Esophagus muscularis mucosa (tissue), 4 donors: Measurements from ENCODE around the gene TPD52L2. TPM values are rescaled to one million over a fixed set of nuclear protein-coding genes. Genes with fewer than 3 reads are reported as not detected.
A peak's percentile ranks its signal among the peaks of the same experiment; 100 is the strongest.

Experiments
- DNase-seq: peaks from one replicate; pipeline ENCODE4 v3.0.0-alpha.2; 2017; ENCODE audit errors: extremely low spot score
- H3K27ac ChIP-seq, 4 donors: fragments of 200-600 bp; sonication (generic); replicated peaks in 1 of 4; 1 replicate in 3 of 4; 2 replicates in 1 of 4; pipeline ENCODE4 v1.5.1; 2016 to 2019; ENCODE audit warnings: mild to moderate bottlenecking in 1 of 4
- H3K27me3 ChIP-seq, 4 donors: fragments of 200-600 bp; sonication (generic); one replicate each; pipeline versions ENCODE4 v1.5.1 to v1.6.0; 2016 to 2019
- H3K36me3 ChIP-seq, 4 donors: fragments of 200-600 bp; sonication (generic); one replicate each; pipeline ENCODE4 v1.5.1; 2016 to 2019
- H3K4me1 ChIP-seq, 4 donors: fragments of 200-600 bp; sonication (generic); one replicate each; pipeline ENCODE4 v1.5.1; 2016 to 2019
- H3K4me3 ChIP-seq, 4 donors: fragments of 200-600 bp; sonication (generic); 1 replicate in 2 of 4; 2 replicates in 2 of 4; pipeline ENCODE4 v1.5.1; 2016 to 2019; ENCODE audit warnings: mild to moderate bottlenecking in 4 of 4, moderate library complexity in 1 of 4
- H3K9me3 ChIP-seq, 4 donors: fragments of 200-600 bp; sonication (generic); 1 replicate in 3 of 4; 2 replicates in 1 of 4; pipeline ENCODE4 v1.5.1; 2016 to 2019
- CTCF ChIP-seq, 3 experiments: fragments of 200-600 bp in 2 of 3; fragments of 450-650 bp in 1 of 3; sonication (generic) in 2 of 3; IDR thresholded peaks; one replicate each; pipeline ENCODE4 v1.5.1; 2017 to 2019; ENCODE audit warnings: antibody characterized with exemption in 3 of 3, mild to moderate bottlenecking in 2 of 3, moderate library complexity in 1 of 3
- EP300 ChIP-seq: sonication (generic); formaldehyde crosslinking; IDR thresholded peaks from one replicate; pipeline ENCODE4 v1.6.1; 2017; ENCODE audit warnings: antibody characterized with exemption
- POLR2A ChIP-seq: fragments of 450-650 bp; IDR thresholded peaks from one replicate; pipeline ENCODE4 v1.6.1; 2017; ENCODE audit warnings: antibody characterized with exemption, moderate library complexity, mild to moderate bottlenecking, low read depth
- POLR2AphosphoS5 ChIP-seq, 2 donors: sonication (generic); formaldehyde crosslinking; IDR thresholded peaks; one replicate each; pipeline ENCODE4 v1.6.1; 2017; ENCODE audit warnings: antibody characterized with exemption in 2 of 2
- WGBS: methylation state at CpG from one replicate; pipeline ENCODE4 v1.1.5; 2018; 5-methylcytosine and 5-hydroxymethylcytosine counted together
- intact Hi-C: fragments of 100-400 bp; cut with DNase I; formaldehyde crosslinking; loops from one replicate; pipeline ENCODE4 v1.15.1; 2023
- small RNA-seq, 3 donors: library from RNA; depleted of rRNA; stranded (forward); fragments of <200 nt; gene quantifications; one replicate each; pipeline ENCODE3, GENCODE V24; 2016
- total RNA-seq, 4 donors: library from RNA; depleted of rRNA; stranded (reverse); fragments of >200 nt; gene quantifications; one replicate each; pipeline versions ENCODE4 v1.1.0 to v1.2.1, GENCODE V29; 2016

Gene TPD52L2
- total RNA-seq, 4 donors from 2014 or later, result 110 to 162 (median 134) TPM

- no peak overlapping the region for H3K4me3 ChIP-seq
- no peaks in the 10 kb centered on the region for H3K9me3 ChIP-seq
- peaks cover 4 to 38% (median 7%) of the 10 kb centered on the region in 4 donors for H3K4me1 ChIP-seq
- peaks cover 11 to 79% (median 76%) of the 10 kb centered on the region in 4 donors for H3K36me3 ChIP-seq
- DNase-seq, result no peak
- intact Hi-C loops, result no loop called here
- no peaks in the 10 kb centered on the region for H3K27me3 ChIP-seq
- TF ChIP-seq EP300, result no peak
- no peak for TF ChIP-seq POLR2AphosphoS5 (IDR thresholded peaks at IDR 0.05)
- TF ChIP-seq POLR2A, result no peak
- no peak for TF ChIP-seq CTCF (IDR thresholded peaks at IDR 0.05)
- WGBS, result 73% methylated on average over 12 of the region's 14 CpGs
- H3K27ac ChIP-seq, result no peak overlapping the region
These were observed 72.5 kb downstream of the TPD52L2 start for GRCh38 chr20:63937596-63937995.

- Histone ChIP-seq H3K36me3 (peaks cover 20 to 83% (median 80%) of the 10 kb centered on the region in 4 donors), H3K4me3 (no peak overlapping the region), H3K4me1 (peaks cover 18 to 50% (median 24%) of the 10 kb centered on the region in 4 donors), H3K27me3 (no peaks in the 10 kb centered on the region), H3K27ac (no peak overlapping the region), H3K9me3 (no peaks in the 10 kb centered on the region)
- WGBS, result 94% methylated on average over 10 of the region's 33 CpGs
- TF ChIP-seq POLR2A, result no peak
- TF ChIP-seq CTCF (IDR thresholded peaks at IDR 0.05), result no peak
- no peak for TF ChIP-seq EP300
- no peak for TF ChIP-seq POLR2AphosphoS5 (IDR thresholded peaks at IDR 0.05)
- no peak for DNase-seq
- intact Hi-C loops, result no loop called here
These were observed 74.2 kb downstream of the TPD52L2 start for GRCh38 chr20:63939061-63939935.

DNA sequence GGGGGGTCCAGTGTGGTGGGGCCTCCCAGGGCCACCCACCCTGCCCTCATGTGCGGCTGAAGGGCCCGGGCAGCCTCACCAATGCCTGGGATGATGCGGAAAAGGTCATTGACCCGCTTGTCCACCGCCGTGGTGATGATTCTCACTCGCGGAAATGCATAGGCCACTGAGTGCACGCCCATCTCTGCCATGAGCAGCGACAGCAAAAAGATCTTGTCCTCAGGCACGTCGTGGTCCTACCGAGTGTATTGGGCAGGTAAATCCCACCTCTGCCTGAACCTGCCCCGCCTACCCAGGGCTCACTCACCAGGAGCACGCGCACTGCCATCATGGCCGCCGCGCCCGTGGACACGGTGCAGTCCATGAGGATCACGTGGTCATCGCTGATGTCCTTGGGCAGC, 75.0 kb downstream of the TPD52L2 start:
- Histone ChIP-seq H3K27ac (no peak overlapping the region), H3K27me3 (no peaks in the 10 kb centered on the region), H3K4me1 (peaks cover 23 to 44% (median 25%) of the 10 kb centered on the region in 4 donors), H3K9me3 (no peaks in the 10 kb centered on the region), H3K36me3 (peaks cover 27 to 83% (median 80%) of the 10 kb centered on the region in 4 donors), H3K4me3 (no peak overlapping the region)
- WGBS, result 78% methylated on average over 9 of the region's 23 CpGs
- intact Hi-C loops, result no loop called here
- TF ChIP-seq EP300, result no peak
- no peak for DNase-seq

GRCh38 chr20:63940472-63941266, 75.6 kb downstream of the TPD52L2 start:
- intact Hi-C loops, result no loop called here
- H3K9me3 ChIP-seq, result no peaks in the 10 kb centered on the region
- TF ChIP-seq CTCF (IDR thresholded peaks at IDR 0.05), result no peak
- no peak for TF ChIP-seq POLR2A
- TF ChIP-seq POLR2AphosphoS5 (IDR thresholded peaks at IDR 0.05), result no peak
- TF ChIP-seq EP300, result no peak
- peaks cover 24 to 44% (median 25%) of the 10 kb centered on the region in 4 donors for H3K4me1 ChIP-seq
- DNase-seq, result no peak
- H3K27me3 ChIP-seq, result no peaks in the 10 kb centered on the region
- 88% methylated on average over 27 of the region's 58 CpGs for WGBS
- H3K36me3 ChIP-seq, result peaks cover 33 to 83% (median 80%) of the 10 kb centered on the region in 4 donors
- H3K27ac ChIP-seq, result peak overlapping the region in 3 of 4 donors; percentile 48 to 71 (median 49)
- H3K4me3 ChIP-seq, result no peak overlapping the region

Small RNA genes within 50 kb of the gene (small RNA-seq; reads per million reads assigned to genes)
- gene MIR941-2, result 0 reads per million in 3 donors
- 0 reads per million in 3 donors for gene MIR941-4
- 0 reads per million in 3 donors for gene MIR941-5
- 0 reads per million in 3 donors for gene RNU1-134P

Other genes starting within 250 kb of the TPD52L2 start
- gene GMEB2, start 238.2 kb upstream of the TPD52L2 start, total RNA-seq, result 10 to 100 TPM; 11.1 to 19.1 (median 14.0) TPM
- 10 to 100 TPM; 13.3 to 47.4 (median 28.9) TPM for gene STMN3, start 211.8 kb upstream of the TPD52L2 start, total RNA-seq
- 10 to 100 TPM in 2 of 4 donors, 1 to 10 TPM in 2; 8.4 to 13.4 (median 9.6) TPM for gene RTEL1, start 207.0 kb upstream of the TPD52L2 start, total RNA-seq
- 10 to 100 TPM in 3 of 4 donors, 1 to 10 TPM in 1; 5.0 to 67.8 (median 26.5) TPM for gene TNFRSF6B, start 168.6 kb upstream of the TPD52L2 start, total RNA-seq
- 10 to 100 TPM; 34.1 to 46.5 (median 44.6) TPM for gene ARFRP1, start 157.3 kb upstream of the TPD52L2 start, total RNA-seq
- gene ZGPAT, start 157.2 kb upstream of the TPD52L2 start, total RNA-seq, result 10 to 100 TPM; 22.5 to 38.9 (median 28.6) TPM
- gene LIME1, start 128.6 kb upstream of the TPD52L2 start, total RNA-seq, result 10 to 100 TPM in 2 of 4 donors, 1 to 10 TPM in 2; 9.4 to 15.4 (median 10.9) TPM
- 10 to 100 TPM; 41.4 to 67.1 (median 52.7) TPM for gene SLC2A4RG, start 125.5 kb upstream of the TPD52L2 start, total RNA-seq
- gene ZBTB46, start 34.0 kb upstream of the TPD52L2 start, total RNA-seq, result 10 to 100 TPM in 3 of 4 donors, 1 to 10 TPM in 1; 9.6 to 22.8 (median 13.8) TPM
- gene ABHD16B, start 3.8 kb upstream of the TPD52L2 start, total RNA-seq, result not detected
- gene DNAJC5, start 29.9 kb downstream of the TPD52L2 start, total RNA-seq, result 10 to 100 TPM; 39.5 to 64.9 (median 53.1) TPM
- gene UCKL1, start 91.1 kb downstream of the TPD52L2 start, total RNA-seq, result 10 to 100 TPM; 16.6 to 31.0 (median 24.1) TPM
- gene ZNF512B, start 104.7 kb downstream of the TPD52L2 start, total RNA-seq, result 10 to 100 TPM in 2 of 4 donors, 1 to 10 TPM in 2; 7.1 to 17.7 (median 12.1) TPM
- gene SAMD10, start 114.4 kb downstream of the TPD52L2 start, total RNA-seq, result 10 to 100 TPM in 1 of 4 donors, 1 to 10 TPM in 3; 2.1 to 11.7 (median 4.4) TPM
- 10 to 100 TPM; 46.1 to 64.9 (median 58.7) TPM for gene PRPF6, start 115.9 kb downstream of the TPD52L2 start, total RNA-seq
- gene C20orf204, start 170.9 kb downstream of the TPD52L2 start, total RNA-seq, result 1 to 10 TPM in 1 of 4 donors, under 1 TPM in 3; 0.17 to 1.6 (median 0.32) TPM
- gene SOX18, start 184.4 kb downstream of the TPD52L2 start, total RNA-seq, result 10 to 100 TPM in 2 of 4 donors, 1 to 10 TPM in 2; 5.6 to 19.0 (median 12.8) TPM
- 10 to 100 TPM; 22.8 to 59.0 (median 43.6) TPM for gene TCEA2, start 197.9 kb downstream of the TPD52L2 start, total RNA-seq
- 10 to 100 TPM; 11.4 to 17.7 (median 12.7) TPM for gene RGS19, start 214.2 kb downstream of the TPD52L2 start, total RNA-seq
- gene OPRL1, start 214.8 kb downstream of the TPD52L2 start, total RNA-seq, result 1 to 10 TPM in 1 of 4 donors, under 1 TPM in 3; 0.42 to 1.4 (median 0.87) TPM
- not detected for gene LKAAEAR1, start 219.1 kb downstream of the TPD52L2 start, total RNA-seq
- not detected for gene NPBWR2, start 242.3 kb downstream of the TPD52L2 start, total RNA-seq